Measurements from ENCODE around the gene C18orf32. TPM values are rescaled to one million over a fixed set of nuclear protein-coding genes. Genes with fewer than 3 reads are reported as not detected.

Gene C18orf32
- total RNA-seq (2014; rRNA removed; shearing (Covaris generic)), result 10.2 and 16.7 TPM in 2 replicates

GRCh38 chr18:49486953-49487710 is at the start of gene C18orf32:
TSS of gene C18orf32 (minus strand) at chr18:49487234. CDS start at chr18:49483748, 3,486 bp downstream.

DNA sequence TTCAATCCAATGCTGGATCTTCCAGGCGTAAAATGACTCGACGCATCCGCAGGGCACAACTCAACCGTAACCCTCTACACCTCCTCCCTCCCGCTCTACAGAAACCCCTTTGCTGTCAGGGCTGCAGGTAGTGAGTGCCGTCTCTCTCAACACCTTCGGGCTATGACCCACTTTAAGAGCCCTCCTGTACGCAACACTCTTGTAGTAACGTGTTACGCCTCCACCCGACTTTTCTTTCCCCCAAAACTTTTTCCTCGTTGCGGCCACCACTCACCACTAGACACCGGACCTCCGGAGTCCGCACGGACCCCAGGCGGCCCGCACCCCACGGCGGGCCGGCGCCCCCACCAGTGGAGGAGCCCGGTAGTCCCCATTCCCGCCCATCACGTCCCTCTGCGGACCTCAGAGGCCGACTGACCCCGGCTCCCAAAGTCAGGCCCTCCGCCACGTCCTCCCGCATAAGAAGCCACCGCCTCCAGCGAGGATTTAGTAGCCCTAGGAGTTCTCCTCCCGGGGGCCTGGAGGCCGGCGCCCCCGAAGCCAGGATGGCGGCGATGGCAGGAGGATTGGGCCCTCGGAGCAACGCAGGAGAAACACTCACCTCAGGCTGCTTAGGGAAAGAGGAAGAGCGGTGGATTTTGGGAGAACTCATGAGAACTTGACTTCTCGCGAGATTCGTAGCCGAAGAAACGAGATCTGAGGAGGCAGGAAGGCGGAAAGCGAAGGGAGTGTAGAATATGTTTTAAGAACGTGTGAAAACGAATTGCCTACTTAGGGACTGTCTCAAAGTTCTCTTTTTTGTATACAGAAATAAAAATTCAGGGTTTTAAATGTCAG is 5.0 kb upstream of the C18orf32 start, which contains the start of gene RPL17:
RPL17 (minus strand) TSS at position 609 of the 837 bp plus-strand sequence.

Small RNAs within 50 kb of the gene (small RNA-seq; reads per million reads assigned to genes)
- gene SNORD58A (not detected), gene SNORD58C (not detected)

Other genes starting within 250 kb of the C18orf32 start
- 28.2 and 35.9 TPM in 2 replicates for gene DYM, start 26.6 kb downstream of the C18orf32 start, total RNA-seq (2014; rRNA removed; shearing (Covaris generic))
- gene RPL17, start 5.2 kb upstream of the C18orf32 start, total RNA-seq (2014; rRNA removed; shearing (Covaris generic)), result 1,916 and 2,061 TPM in 2 replicates
- 0.38 and 0.72 TPM in 2 replicates for gene LIPG, start 74.8 kb upstream of the C18orf32 start, total RNA-seq (2014; rRNA removed; shearing (Covaris generic))